ENCODE measurements around the gene MROH2A.

The MROH2A gene

GRCh38 chr2:233794128-233794658 is 16.1 kb downstream of the MROH2A start:
- TF ChIP-seq CTCF (IDR thresholded peaks at IDR 0.05; ENCODE audit: control insufficient read depth, extremely low read depth, insufficient read depth) = no peak
- H3K4me3 ChIP-seq (ENCODE audit: low read depth, low read length) = no peak overlapping the region
- DNase-seq (ENCODE audit: low read depth) = no peak

- no peak overlapping the region for H3K4me3 ChIP-seq (ENCODE audit: low read depth, low read length)
- no peak for TF ChIP-seq CTCF (IDR thresholded peaks at IDR 0.05; ENCODE audit: control insufficient read depth, extremely low read depth, insufficient read depth)
- DNase-seq (ENCODE audit: low read depth) = no peak
Observed at GRCh38 chr2:233795735-233796171, 17.6 kb downstream of the MROH2A start.

GRCh38 chr2:233796254-233796653 is 18.1 kb downstream of the MROH2A start:
- no peak for DNase-seq (ENCODE audit: low read depth)
- TF ChIP-seq CTCF (IDR thresholded peaks at IDR 0.05; ENCODE audit: control insufficient read depth, extremely low read depth, insufficient read depth) = no peak
- no peak overlapping the region for H3K4me3 ChIP-seq (ENCODE audit: low read depth, low read length)

GRCh38 chr2:233798335-233799086 is 20.4 kb downstream of the MROH2A start:
- H3K4me3 ChIP-seq (ENCODE audit: low read depth, low read length) = no peak overlapping the region
- no peak for TF ChIP-seq CTCF (IDR thresholded peaks at IDR 0.05; ENCODE audit: control insufficient read depth, extremely low read depth, insufficient read depth)
- no peak for DNase-seq (ENCODE audit: low read depth)

- no peak for DNase-seq (ENCODE audit: low read depth)
- no peak for TF ChIP-seq CTCF (IDR thresholded peaks at IDR 0.05; ENCODE audit: control insufficient read depth, extremely low read depth, insufficient read depth)
- no peak overlapping the region for H3K4me3 ChIP-seq (ENCODE audit: low read depth, low read length)
Observed at GRCh38 chr2:233799087-233799665, 21.0 kb downstream of the MROH2A start.

- no peak for DNase-seq (ENCODE audit: low read depth)
- no peak overlapping the region for H3K4me3 ChIP-seq (ENCODE audit: low read depth, low read length)
- TF ChIP-seq CTCF (IDR thresholded peaks at IDR 0.05; ENCODE audit: control insufficient read depth, extremely low read depth, insufficient read depth) = no peak
Observed at GRCh38 chr2:233799716-233800115, 21.6 kb downstream of the MROH2A start.

Measured in LNCaP clone FGC (cell line).